GM10248 (cell line): ENCODE measurements around the gene SPRN.
"Not testable (repeated sequence)": the region's sequence is repeated elsewhere in the genome, so short reads cannot be mapped to it uniquely, and the experiment has no call there.

Experiments
- CTCF ChIA-PET: fragments of 300-600 bp; sonication (Branson Sonifier 250); formaldehyde crosslinking; extraction: SDS; loops from one replicate; lab custom pipeline; 2021; ENCODE audit warnings: antibody characterized with exemption; lab: Yijun Ruan, JAX
- POLR2A ChIA-PET: fragments of 350-650 bp; sonication (Branson Sonifier 250); formaldehyde crosslinking; extraction: SDS; loops from one replicate; lab custom pipeline; 2020; ENCODE audit warnings: antibody characterized with exemption; lab: Yijun Ruan, JAX
- DNase-seq: peaks from one replicate; pipeline ENCODE4 v3.0.0; 2012; ENCODE audit errors: extremely low spot score
- CTCF ChIP-seq: IDR thresholded peaks from 2 replicates; pipeline ENCODE4 v1.5.1; 2012; ENCODE audit warnings: mild to moderate bottlenecking, low read depth; ENCODE audit errors: extremely low read depth, missing control alignments, control extremely low read depth

SPRN gene

GRCh38 chr10:133442967-133443924, 18.8 kb upstream of the SPRN start:
- no peak for TF ChIP-seq CTCF
- no peak for DNase-seq
- POLR2A ChIA-PET = no interaction called here
- CTCF ChIA-PET = no interaction called here

- CTCF ChIA-PET = no interaction called here
- no peak for DNase-seq
- no peak for TF ChIP-seq CTCF
- POLR2A ChIA-PET = no interaction called here
These were observed 18.0 kb upstream of the SPRN start for GRCh38 chr10:133442191-133442966.

GRCh38 chr10:133441780-133442179, 17.4 kb upstream of the SPRN start:
- CTCF ChIA-PET = no interaction called here
- no peak for TF ChIP-seq CTCF
- POLR2A ChIA-PET = no interaction called here
- no peak for DNase-seq

- POLR2A ChIA-PET, DNase-seq, CTCF ChIA-PET: not testable (repeated sequence)
These were observed 16.9 kb upstream of the SPRN start for GRCh38 chr10:133441356-133441755.

- TF ChIP-seq CTCF = no peak
- ChIA-PET CTCF (no interaction called here), POLR2A (no interaction called here)
- DNase-seq = no peak
These were observed 16.3 kb upstream of the SPRN start for GRCh38 chr10:133440633-133441285.

- TF ChIP-seq CTCF = no peak
- no peak for DNase-seq
- POLR2A ChIA-PET = no interaction called here
- CTCF ChIA-PET = interaction anchor here (0.6 to 2.6 kb wide), 9 partner anchors 8 to 169 kb away, joined by 3 to 9 read pairs (median 3); no protein-coding TSS in a partner anchor
These were observed 15.4 kb upstream of the SPRN start for GRCh38 chr10:133439517-133440461.
